ENCODE measurements around the gene BBOF1.
"Not testable (repeated sequence)": the region's sequence is repeated elsewhere in the genome, so short reads cannot be mapped to it uniquely, and the experiment has no call there.

Gene BBOF1

DNA sequence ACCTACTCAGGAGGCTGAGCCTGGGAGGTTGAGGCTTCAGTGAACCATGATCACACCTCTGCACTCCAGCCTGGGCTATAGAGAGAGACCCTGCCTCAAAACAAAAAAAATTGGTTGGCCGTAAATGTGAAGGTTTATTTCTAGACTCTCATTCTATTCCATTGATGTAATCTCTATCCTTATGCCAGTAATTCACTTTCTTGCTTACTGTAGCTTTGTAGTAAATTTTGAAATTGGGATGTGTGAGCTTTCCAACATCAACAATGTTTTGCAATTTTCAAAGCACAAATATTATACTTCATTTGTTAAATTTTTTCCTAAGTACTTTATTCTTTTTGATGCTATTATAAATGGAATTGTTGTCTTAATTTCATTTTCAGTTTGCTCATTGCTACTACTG, 90.2 kb downstream of the BBOF1 start:
- FAIRE-seq = no peak

DNA sequence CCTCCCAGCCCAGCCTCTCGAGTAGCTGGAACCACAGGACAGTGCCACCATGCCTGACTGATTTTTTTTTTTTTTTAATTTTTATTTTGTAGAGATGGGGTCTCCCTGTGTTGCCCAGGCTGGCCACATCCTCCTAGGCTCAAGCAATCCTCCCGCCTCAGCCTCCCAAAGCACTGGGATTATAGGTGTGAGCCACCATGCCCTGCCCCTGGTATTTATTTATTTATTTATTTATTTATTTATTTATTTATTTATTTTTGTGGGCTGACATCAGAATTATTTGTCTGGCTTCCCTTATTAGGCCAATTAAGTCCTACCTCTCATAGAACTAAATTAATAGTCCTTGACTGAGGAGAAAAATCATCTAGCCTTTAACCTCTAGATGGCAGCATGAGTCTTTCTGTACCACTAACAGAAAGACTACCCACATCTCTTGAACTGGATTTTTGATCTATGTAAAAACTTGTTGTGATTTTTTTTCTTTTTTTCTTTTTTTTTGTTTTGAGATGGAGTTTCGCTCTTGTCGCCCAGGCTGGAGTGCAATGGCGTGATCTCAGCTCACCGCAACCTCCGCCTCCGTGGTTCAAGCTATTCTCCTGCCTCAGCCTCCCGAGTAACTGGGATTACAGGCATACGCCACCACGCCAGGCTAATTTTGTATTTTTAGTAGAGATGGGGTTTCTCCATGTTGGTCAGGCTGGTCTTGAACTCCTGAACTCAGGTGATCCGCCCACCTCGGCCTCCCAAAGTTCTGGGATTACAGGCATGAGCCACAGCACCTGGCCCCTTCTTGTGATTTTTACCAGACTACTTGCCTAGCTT, 92.5 kb downstream of the BBOF1 start:
- FAIRE-seq = not testable (repeated sequence)
